Measurements from ENCODE around the gene NPTN.

- TF ChIP-seq CTCF (IDR thresholded peaks at IDR 0.05): no peak
- no peak for TF ChIP-seq BCL3 (IDR thresholded peaks at IDR 0.05)
- TF ChIP-seq JUNB (IDR thresholded peaks at IDR 0.05): no peak
- no peak for TF ChIP-seq MYC (IDR thresholded peaks at IDR 0.05; ENCODE audit: borderline replicate concordance, low read length)
- TF ChIP-seq POLR2A (IDR thresholded peaks at IDR 0.05; ENCODE audit: low read length): no peak
- no peak for TF ChIP-seq MAFK (IDR thresholded peaks at IDR 0.05; ENCODE audit: partially characterized antibody)
- TF ChIP-seq NR3C1 (IDR thresholded peaks at IDR 0.05): no peak
- no peak for TF ChIP-seq ESRRA (IDR thresholded peaks at IDR 0.05; ENCODE audit: borderline replicate concordance, low read length)
- no peak for TF ChIP-seq KDM1A (IDR thresholded peaks at IDR 0.05; ENCODE audit: low read depth)
- no peak for TF ChIP-seq GATA3 (IDR thresholded peaks at IDR 0.05; ENCODE audit: borderline replicate concordance)
Measured at GRCh38 chr15:73607843-73608242, 25.3 kb downstream of the NPTN start.

Measured in A549 (cell line).